GM18867 (cell line): Measurements from ENCODE around the gene TTLL7.

Experiments
- ATAC-seq: cut with Tn5 transposase; IDR thresholded peaks from one replicate; pipeline ENCODE4 v1.9.1; 2021; ENCODE audit warnings: mild to moderate bottlenecking, moderate library complexity; ENCODE audit not compliant: unreplicated experiment

TTLL7 gene

GRCh38 chr1:83998498-83999315, at the start of gene TTLL7:
TSS of gene TTLL7 (minus strand) at chr1:83999132. CDS start at chr1:83952211, 46,921 bp downstream.
- peak; percentile 79 for ATAC-seq

- no peak for ATAC-seq
Observed at GRCh38 chr1:84042461-84042860, 43.5 kb upstream of the TTLL7 start.

GRCh38 chr1:84037758-84038611, 39.1 kb upstream of the TTLL7 start:
- no peak for ATAC-seq

- ATAC-seq = no peak
Observed at GRCh38 chr1:84031802-84032327, 32.9 kb upstream of the TTLL7 start.

GRCh38 chr1:84027368-84027767, 28.4 kb upstream of the TTLL7 start:
- ATAC-seq = no peak

- no peak for ATAC-seq
Observed at GRCh38 chr1:84025966-84026365, 27.0 kb upstream of the TTLL7 start.

- no peak for ATAC-seq
Observed at GRCh38 chr1:84021822-84022221, 22.9 kb upstream of the TTLL7 start.

- ATAC-seq = no peak
Observed at GRCh38 chr1:84020151-84020550, 21.2 kb upstream of the TTLL7 start.

GRCh38 chr1:84019217-84019616, 20.3 kb upstream of the TTLL7 start:
- ATAC-seq = no peak

- no peak for ATAC-seq
Observed at GRCh38 chr1:84013708-84014107, 14.8 kb upstream of the TTLL7 start.

GRCh38 chr1:84012018-84012417, 13.1 kb upstream of the TTLL7 start:
- ATAC-seq = no peak

- no peak for ATAC-seq
Observed at GRCh38 chr1:84010136-84010535, 11.2 kb upstream of the TTLL7 start.

GRCh38 chr1:84008631-84009030, 9.7 kb upstream of the TTLL7 start:
- ATAC-seq = no peak

GRCh38 chr1:84006591-84006990, 7.7 kb upstream of the TTLL7 start:
- no peak for ATAC-seq

- no peak for ATAC-seq
Observed at GRCh38 chr1:84001501-84001900, 2.6 kb upstream of the TTLL7 start.

GRCh38 chr1:84000954-84001495, 2.1 kb upstream of the TTLL7 start:
- ATAC-seq = peak; percentile 29

- ATAC-seq = no peak
Observed at GRCh38 chr1:84000196-84000885, 1.4 kb upstream of the TTLL7 start.

- peak; percentile 78 for ATAC-seq
Observed at GRCh38 chr1:83999316-83999819, 436 bp upstream of the TTLL7 start.

- ATAC-seq = no peak
Observed at GRCh38 chr1:83998205-83998497, 781 bp downstream of the TTLL7 start.

GRCh38 chr1:83997631-83998030, 1.3 kb downstream of the TTLL7 start:
- ATAC-seq = no peak

GRCh38 chr1:83996621-83997020, 2.3 kb downstream of the TTLL7 start:
- ATAC-seq = no peak
